HL-60 (cell line): Measurements from ENCODE around the gene CCNI2.

Experiments
- DNase-seq, 2 experiments: peaks; one replicate each; pipeline ENCODE4 v3.0.0-alpha.2; 2010 to 2020; ENCODE audit warnings: low read depth in 1 of 2, low spot score in 1 of 2
- H3K27ac ChIP-seq: fragments of 250-450 bp; sonication (Bioruptor Pico); replicated peaks from 2 replicates; pipeline ENCODE4 v1.5.1; 2020; ENCODE audit warnings: mild to moderate bottlenecking, moderate library complexity
- H3K27me3 ChIP-seq: fragments of 250-450 bp; sonication (Bioruptor Pico); 2 replicates; pipeline ENCODE4 v1.5.1; 2021; ENCODE audit warnings: mild to moderate bottlenecking, moderate library complexity; ENCODE audit not compliant: insufficient read depth, poor library complexity, severe bottlenecking
- H3K4me3 ChIP-seq: replicated peaks from 2 replicates; pipeline ENCODE4 v1.5.1; 2011; ENCODE audit warnings: mild to moderate bottlenecking, control low read depth, low read length; ENCODE audit not compliant: insufficient read depth
- GABPA ChIP-seq: IDR thresholded peaks from 2 replicates; pipeline ENCODE4 v1.6.1; 2012; ENCODE audit warnings: low read depth
- POLR2AphosphoS5 ChIP-seq: IDR thresholded peaks from 2 replicates; pipeline ENCODE4 v1.6.1; 2012; ENCODE audit warnings: low read depth
- SPI1 ChIP-seq: IDR thresholded peaks from 2 replicates; pipeline ENCODE4 v1.6.1; 2012; ENCODE audit warnings: low read depth, mild to moderate bottlenecking, borderline replicate concordance
- TF ChIP-seq, protein P1 (sequence below): IDR thresholded peaks from 2 replicates; pipeline ENCODE4 v1.6.1; 2012; ENCODE audit warnings: low read depth; ENCODE audit not compliant: insufficient replicate concordance
- TF ChIP-seq, protein P2 (sequence below): IDR thresholded peaks from one replicate; pipeline ENCODE4 v1.5.1; 2011; ENCODE audit warnings: low read length, control low read depth, inconsistent platforms; ENCODE audit not compliant: insufficient read depth

CCNI2 gene

DNA sequence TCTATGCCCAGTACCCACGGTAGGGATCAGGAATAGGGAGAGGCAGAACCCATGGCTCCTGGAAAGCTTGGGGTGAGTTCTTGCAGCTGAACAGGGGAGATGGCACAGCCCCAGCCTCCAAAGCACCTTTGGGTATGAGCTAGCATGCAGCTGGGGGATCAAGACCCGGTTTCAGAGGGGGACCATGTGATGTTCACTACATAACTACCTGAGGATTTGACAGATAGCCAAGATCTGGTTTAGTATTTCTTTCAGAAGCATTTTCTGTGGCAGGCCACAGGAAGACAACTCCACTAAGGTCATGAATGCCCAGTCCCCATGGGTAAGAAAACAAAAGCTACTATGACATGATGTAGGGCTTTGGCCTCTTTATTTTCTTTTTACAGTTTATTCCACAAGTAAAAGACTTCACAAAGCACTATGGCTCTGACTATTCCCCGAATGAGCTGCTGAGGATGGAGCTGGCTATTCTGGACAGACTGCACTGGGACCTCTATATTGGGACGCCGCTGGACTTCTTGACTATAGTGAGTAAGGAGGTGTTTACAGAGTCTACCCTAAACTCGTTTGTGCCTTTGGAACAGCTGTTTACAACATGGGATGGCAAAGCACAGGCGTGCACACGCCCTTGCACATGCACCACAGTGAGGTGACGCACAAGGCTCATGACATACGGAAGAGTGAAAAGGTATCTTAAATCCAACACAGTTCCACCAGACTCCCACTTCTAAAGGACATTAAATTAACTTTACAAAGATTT lies 3.4 kb downstream of the CCNI2 start:
- TF ChIP-seq, protein P1, sequence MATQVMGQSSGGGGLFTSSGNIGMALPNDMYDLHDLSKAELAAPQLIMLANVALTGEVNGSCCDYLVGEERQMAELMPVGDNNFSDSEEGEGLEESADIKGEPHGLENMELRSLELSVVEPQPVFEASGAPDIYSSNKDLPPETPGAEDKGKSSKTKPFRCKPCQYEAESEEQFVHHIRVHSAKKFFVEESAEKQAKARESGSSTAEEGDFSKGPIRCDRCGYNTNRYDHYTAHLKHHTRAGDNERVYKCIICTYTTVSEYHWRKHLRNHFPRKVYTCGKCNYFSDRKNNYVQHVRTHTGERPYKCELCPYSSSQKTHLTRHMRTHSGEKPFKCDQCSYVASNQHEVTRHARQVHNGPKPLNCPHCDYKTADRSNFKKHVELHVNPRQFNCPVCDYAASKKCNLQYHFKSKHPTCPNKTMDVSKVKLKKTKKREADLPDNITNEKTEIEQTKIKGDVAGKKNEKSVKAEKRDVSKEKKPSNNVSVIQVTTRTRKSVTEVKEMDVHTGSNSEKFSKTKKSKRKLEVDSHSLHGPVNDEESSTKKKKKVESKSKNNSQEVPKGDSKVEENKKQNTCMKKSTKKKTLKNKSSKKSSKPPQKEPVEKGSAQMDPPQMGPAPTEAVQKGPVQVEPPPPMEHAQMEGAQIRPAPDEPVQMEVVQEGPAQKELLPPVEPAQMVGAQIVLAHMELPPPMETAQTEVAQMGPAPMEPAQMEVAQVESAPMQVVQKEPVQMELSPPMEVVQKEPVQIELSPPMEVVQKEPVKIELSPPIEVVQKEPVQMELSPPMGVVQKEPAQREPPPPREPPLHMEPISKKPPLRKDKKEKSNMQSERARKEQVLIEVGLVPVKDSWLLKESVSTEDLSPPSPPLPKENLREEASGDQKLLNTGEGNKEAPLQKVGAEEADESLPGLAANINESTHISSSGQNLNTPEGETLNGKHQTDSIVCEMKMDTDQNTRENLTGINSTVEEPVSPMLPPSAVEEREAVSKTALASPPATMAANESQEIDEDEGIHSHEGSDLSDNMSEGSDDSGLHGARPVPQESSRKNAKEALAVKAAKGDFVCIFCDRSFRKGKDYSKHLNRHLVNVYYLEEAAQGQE: no peak
- TF ChIP-seq POLR2AphosphoS5 (no peak), SPI1 (no peak), GABPA (no peak)
- TF ChIP-seq, protein P2, sequence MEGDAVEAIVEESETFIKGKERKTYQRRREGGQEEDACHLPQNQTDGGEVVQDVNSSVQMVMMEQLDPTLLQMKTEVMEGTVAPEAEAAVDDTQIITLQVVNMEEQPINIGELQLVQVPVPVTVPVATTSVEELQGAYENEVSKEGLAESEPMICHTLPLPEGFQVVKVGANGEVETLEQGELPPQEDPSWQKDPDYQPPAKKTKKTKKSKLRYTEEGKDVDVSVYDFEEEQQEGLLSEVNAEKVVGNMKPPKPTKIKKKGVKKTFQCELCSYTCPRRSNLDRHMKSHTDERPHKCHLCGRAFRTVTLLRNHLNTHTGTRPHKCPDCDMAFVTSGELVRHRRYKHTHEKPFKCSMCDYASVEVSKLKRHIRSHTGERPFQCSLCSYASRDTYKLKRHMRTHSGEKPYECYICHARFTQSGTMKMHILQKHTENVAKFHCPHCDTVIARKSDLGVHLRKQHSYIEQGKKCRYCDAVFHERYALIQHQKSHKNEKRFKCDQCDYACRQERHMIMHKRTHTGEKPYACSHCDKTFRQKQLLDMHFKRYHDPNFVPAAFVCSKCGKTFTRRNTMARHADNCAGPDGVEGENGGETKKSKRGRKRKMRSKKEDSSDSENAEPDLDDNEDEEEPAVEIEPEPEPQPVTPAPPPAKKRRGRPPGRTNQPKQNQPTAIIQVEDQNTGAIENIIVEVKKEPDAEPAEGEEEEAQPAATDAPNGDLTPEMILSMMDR: no peak
- H3K27me3 ChIP-seq: no peaks in the 10 kb centered on the region
- no peak overlapping the region for H3K27ac ChIP-seq
- H3K4me3 ChIP-seq: no peak overlapping the region
- DNase-seq: no peak

DNA sequence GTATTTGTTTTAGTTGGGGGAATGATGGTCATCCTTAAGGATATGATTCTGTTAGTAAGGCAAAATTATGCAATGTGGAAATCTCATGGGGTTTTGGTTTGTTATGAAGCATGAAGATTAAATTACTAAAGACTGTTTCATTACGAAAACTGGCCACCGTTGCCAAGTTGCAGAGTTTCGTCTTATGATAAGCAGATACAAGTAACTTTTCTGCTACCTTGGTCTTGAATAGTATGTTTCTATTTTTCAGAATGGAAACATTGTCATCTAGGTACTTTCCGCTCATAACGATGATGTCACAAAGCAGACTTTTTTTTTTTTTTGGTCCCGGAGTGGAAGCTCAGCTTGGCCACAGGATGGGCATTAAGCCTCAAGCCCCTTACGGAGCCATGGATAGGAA lies 4.2 kb downstream of the CCNI2 start:
- H3K4me3 ChIP-seq: no peak overlapping the region
- no peaks in the 10 kb centered on the region for H3K27me3 ChIP-seq
- TF ChIP-seq, protein P1: no peak
- no peak for TF ChIP-seq POLR2AphosphoS5
- no peak overlapping the region for H3K27ac ChIP-seq
- no peak for DNase-seq

DNA sequence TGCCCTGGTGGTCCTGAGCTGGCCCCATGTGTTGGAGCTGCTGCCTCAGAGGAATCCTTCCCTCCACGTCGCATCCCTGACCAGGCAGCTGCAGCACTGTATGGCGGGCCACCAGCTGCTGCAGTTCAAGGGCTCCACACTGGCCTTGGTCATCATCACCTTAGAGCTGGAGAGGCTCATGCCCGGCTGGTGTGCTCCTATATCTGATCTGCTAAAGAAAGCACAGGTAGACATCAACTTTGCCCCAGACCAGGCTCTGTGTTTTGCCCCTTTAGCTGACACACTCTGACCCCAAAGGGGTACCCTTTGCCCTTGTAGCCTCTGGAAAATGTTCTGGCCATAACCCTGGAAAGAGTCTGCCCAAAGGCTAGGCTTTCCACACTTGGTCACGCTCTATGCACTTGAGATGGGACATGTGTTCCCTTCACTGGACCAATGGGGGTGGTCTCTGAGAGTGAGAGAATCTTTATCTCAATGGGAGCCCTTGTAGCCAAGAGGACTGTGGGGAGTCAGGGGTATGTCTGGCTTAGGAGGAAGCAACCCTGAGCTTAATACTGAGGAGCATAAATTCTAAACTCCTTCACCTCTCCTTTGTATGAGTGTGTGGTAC lies 4.8 kb downstream of the CCNI2 start:
- no peak for DNase-seq
- no peak overlapping the region for H3K4me3 ChIP-seq
- H3K27ac ChIP-seq: no peak overlapping the region
- no peaks in the 10 kb centered on the region for H3K27me3 ChIP-seq
- TF ChIP-seq POLR2AphosphoS5: no peak
- TF ChIP-seq GABPA: no peak
- no peak for TF ChIP-seq SPI1
- TF ChIP-seq, protein P2: no peak
- TF ChIP-seq, protein P1: no peak
